GM12801 (cell line): ENCODE measurements around the gene GPC3.

ENCODE experiments used
- CTCF ChIP-seq: IDR thresholded peaks from one replicate; pipeline ENCODE4 v1.5.1; 2011; ENCODE audit warnings: control low read depth; ENCODE audit not compliant: insufficient read length; ENCODE audit errors: extremely low read depth

The GPC3 gene

GRCh38 chrX:133535066-133535465, 450.3 kb downstream of the GPC3 start:
- TF ChIP-seq CTCF: no peak

- TF ChIP-seq CTCF: no peak
These were observed 451.2 kb downstream of the GPC3 start for GRCh38 chrX:133534172-133534571.

GRCh38 chrX:133533249-133533648, 452.1 kb downstream of the GPC3 start:
- no peak for TF ChIP-seq CTCF

- no peak for TF ChIP-seq CTCF
These were observed 454.4 kb downstream of the GPC3 start for GRCh38 chrX:133530960-133531359.

GRCh38 chrX:133529578-133529977, 455.8 kb downstream of the GPC3 start:
- no peak for TF ChIP-seq CTCF

- no peak for TF ChIP-seq CTCF
These were observed 457.6 kb downstream of the GPC3 start for GRCh38 chrX:133527825-133528224.

- no peak for TF ChIP-seq CTCF
These were observed 458.0 kb downstream of the GPC3 start for GRCh38 chrX:133527415-133527814.

- TF ChIP-seq CTCF: no peak
These were observed 461.9 kb downstream of the GPC3 start for GRCh38 chrX:133523526-133523925.
